KMS-11 (cell line): ENCODE measurements around the gene THAP8.

Source experiments
- H2AFZ ChIP-seq: fragments of 200-600 bp; sonication (generic); 2 replicates; pipeline ENCODE4 v1.6.1; 2016; ENCODE audit warnings: antibody characterized with exemption, mixed run types, low read depth
- H3K27ac ChIP-seq: fragments of 200-600 bp; sonication (generic); 2 replicates; pipeline ENCODE4 v1.6.1; 2016; ENCODE audit warnings: mild to moderate bottlenecking, mixed run types
- H3K27me3 ChIP-seq: fragments of 200-600 bp; sonication (generic); 2 replicates; pipeline ENCODE4 v1.6.1; 2017; ENCODE audit warnings: mild to moderate bottlenecking, low read depth, mixed run types, moderate library complexity; ENCODE audit not compliant: insufficient read depth
- H3K36me3 ChIP-seq: fragments of 200-600 bp; sonication (generic); 2 replicates; pipeline ENCODE4 v1.6.1; 2017; ENCODE audit warnings: mild to moderate bottlenecking, mixed run types; ENCODE audit not compliant: insufficient read depth
- H3K4me1 ChIP-seq: fragments of 200-600 bp; sonication (generic); 2 replicates; pipeline ENCODE4 v1.6.1; 2016; ENCODE audit warnings: mild to moderate bottlenecking, low read depth, mixed run types; ENCODE audit not compliant: poor library complexity, severe bottlenecking
- H3K4me2 ChIP-seq: fragments of 200-600 bp; sonication (generic); 2 replicates; pipeline ENCODE4 v1.7.0; 2016; ENCODE audit warnings: mild to moderate bottlenecking, mixed run types
- H3K4me3 ChIP-seq: fragments of 200-600 bp; sonication (generic); IDR thresholded peaks from 2 replicates; pipeline ENCODE4 v1.6.1; 2017; ENCODE audit warnings: low read depth, low read length, mixed read lengths; ENCODE audit not compliant: insufficient read depth
- H3K79me2 ChIP-seq: fragments of 200-600 bp; sonication (generic); 2 replicates; pipeline ENCODE4 v1.6.1; 2016; ENCODE audit warnings: low read depth, mixed run types; ENCODE audit not compliant: insufficient read depth
- H3K9ac ChIP-seq: fragments of 200-600 bp; sonication (generic); 2 replicates; pipeline ENCODE4 v1.6.1; 2016; ENCODE audit warnings: mild to moderate bottlenecking, mixed run types
- H4K20me1 ChIP-seq: fragments of 200-600 bp; sonication (generic); 2 replicates; pipeline ENCODE4 v1.6.1; 2016; ENCODE audit warnings: mild to moderate bottlenecking, mixed run types; ENCODE audit not compliant: insufficient read depth
- TF ChIP-seq, protein P1 (sequence below): fragments of 200-600 bp; sonication (generic); conservative IDR thresholded peaks from 2 replicates; pipeline ENCODE4 v1.6.1; 2017; ENCODE audit warnings: low read depth, mild to moderate bottlenecking, antibody characterized with exemption, low read length, moderate library complexity, mixed read lengths

Gene THAP8

DNA sequence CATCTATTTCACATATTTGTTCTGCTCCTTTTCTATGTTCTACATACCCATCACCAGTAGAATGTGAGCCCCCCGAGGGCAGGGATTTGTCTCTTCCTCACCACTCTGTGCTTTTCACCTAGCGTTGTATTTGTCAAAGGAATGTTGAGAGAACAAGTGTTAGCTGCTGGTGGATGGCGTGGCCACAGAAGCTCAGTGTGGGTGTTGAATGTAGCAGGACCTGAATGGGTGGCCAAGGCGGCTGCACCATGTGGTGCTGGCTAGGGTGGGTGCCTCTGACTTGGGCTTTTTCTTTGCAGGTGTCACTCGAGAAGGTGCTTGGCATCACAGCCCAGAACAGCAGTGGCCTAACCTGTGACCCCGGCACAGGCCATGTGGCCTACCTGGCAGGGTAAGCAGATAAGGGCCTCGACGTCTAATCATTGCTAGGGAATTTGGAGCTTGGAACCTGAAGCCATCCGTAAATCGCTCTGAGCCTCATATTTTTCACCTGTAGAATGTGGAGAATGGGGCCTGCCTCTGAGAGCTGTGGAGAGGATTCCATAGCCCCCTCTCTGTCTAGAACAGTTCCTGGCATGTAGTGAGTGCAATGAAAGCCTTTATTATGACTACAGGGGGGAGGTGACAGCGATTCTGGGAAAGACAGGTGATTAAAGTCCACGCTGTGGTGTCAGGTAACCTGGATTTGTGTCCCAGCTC lies 4.5 kb upstream of the THAP8 start:
- Histone ChIP-seq H3K79me2 (peaks cover 43% of the 10 kb centered on the region), H3K4me2 (no peak overlapping the region), H3K27ac (no peak overlapping the region), H2AFZ (no peak overlapping the region), H3K27me3 (no peaks in the 10 kb centered on the region), H3K36me3 (0 out of 2 replicates have a peak, but pooled peaks cover 4% of the 10 kb centered on the region), H4K20me1 (peaks cover 4% of the 10 kb centered on the region; the same call in 1 of the 2 replicates), H3K9ac (no peak overlapping the region), H3K4me1 (peaks cover 18% of the 10 kb centered on the region), H3K4me3 (no peak overlapping the region)
- TF ChIP-seq, protein P1, sequence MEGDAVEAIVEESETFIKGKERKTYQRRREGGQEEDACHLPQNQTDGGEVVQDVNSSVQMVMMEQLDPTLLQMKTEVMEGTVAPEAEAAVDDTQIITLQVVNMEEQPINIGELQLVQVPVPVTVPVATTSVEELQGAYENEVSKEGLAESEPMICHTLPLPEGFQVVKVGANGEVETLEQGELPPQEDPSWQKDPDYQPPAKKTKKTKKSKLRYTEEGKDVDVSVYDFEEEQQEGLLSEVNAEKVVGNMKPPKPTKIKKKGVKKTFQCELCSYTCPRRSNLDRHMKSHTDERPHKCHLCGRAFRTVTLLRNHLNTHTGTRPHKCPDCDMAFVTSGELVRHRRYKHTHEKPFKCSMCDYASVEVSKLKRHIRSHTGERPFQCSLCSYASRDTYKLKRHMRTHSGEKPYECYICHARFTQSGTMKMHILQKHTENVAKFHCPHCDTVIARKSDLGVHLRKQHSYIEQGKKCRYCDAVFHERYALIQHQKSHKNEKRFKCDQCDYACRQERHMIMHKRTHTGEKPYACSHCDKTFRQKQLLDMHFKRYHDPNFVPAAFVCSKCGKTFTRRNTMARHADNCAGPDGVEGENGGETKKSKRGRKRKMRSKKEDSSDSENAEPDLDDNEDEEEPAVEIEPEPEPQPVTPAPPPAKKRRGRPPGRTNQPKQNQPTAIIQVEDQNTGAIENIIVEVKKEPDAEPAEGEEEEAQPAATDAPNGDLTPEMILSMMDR, result no peak

DNA sequence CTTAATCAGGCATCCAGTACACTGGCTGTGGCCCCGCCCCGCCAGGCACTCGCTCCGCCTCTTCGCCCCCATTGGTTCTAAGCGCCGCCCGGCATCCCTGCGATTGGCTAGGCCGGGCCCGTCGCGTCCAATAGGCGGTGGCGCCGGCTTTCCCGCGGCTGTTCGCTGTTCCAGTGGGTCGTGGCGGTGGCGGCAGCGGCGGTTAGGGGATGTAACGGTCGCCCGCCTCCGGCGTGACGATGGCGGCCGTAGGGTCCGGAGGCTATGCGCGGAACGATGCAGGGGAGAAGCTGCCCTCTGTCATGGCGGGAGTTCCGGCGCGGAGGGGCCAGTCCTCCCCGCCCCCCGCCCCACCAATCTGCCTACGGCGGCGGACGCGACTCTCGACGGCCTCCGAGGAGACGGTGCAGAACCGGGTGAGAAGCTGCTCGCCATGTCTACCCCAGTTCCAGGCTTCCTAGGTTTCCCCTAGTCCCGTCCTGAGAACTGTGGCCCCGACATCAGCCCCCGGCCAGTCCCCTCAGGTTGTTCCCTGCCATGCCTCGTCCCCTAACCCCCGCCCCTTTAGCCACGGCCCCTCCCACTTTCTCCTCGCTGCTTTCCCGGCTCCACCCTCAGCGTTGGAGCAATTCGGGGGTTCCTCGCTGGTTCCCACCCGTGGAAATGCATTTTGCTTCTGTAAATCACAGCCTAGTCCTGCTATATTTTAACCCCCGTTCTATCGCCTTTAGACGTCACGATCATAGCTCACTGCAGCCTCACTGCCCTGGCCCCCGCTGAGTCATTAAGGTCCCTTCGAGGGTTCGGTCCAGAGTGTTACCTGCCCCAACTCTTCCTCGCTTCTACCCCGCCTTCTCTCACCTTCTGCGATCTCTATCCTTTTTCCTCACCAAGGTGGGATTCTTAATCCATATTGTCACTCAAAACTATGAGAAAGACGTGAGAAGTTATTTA lies 925 bp upstream of the THAP8 start, which contains the start of gene WDR62:
Gene WDR62, plus strand, starts transcription at position 165 of the 954 bp plus-strand sequence. Its CDS starts 75 bp downstream, at position 240.
- H2AFZ ChIP-seq, result peak within 1 kb of the TSS; percentile 48

DNA sequence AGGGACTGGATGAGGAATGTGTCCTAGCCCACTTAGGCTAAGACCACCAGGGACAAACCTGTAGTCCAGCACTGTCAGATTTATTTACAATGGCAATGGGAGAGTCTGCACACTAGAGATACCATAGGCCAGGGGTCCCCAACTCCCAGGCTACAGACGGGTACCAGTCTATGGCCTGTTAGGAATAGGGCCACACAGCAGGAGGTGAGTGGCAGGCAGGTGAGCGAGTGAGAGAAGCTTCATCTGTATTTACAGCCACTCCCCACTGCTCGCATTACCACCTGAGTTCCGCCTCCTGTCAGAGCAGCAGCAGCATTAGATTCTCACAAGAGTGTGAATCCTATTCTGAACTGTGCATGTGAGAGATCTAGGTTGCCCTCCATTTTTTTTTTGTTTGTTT lies 2.4 kb downstream of the THAP8 start:
- H3K4me1 ChIP-seq, result peaks cover 20% of the 10 kb centered on the region
- H3K4me2 ChIP-seq, result no peak overlapping the region
- peaks cover 17% of the 10 kb centered on the region for H3K79me2 ChIP-seq
- no peak overlapping the region for H3K9ac ChIP-seq
- H3K4me3 ChIP-seq, result no peak overlapping the region
- no peaks in the 10 kb centered on the region for H3K36me3 ChIP-seq
- TF ChIP-seq, protein P1, result no peak
- no peaks in the 10 kb centered on the region for H3K27me3 ChIP-seq
- no peaks in the 10 kb centered on the region for H4K20me1 ChIP-seq
- H2AFZ ChIP-seq, result no peak overlapping the region
- H3K27ac ChIP-seq, result no peak overlapping the region

More for the DNA sequence above, 925 bp upstream of the THAP8 start, which contains the start of gene WDR62:
- Histone ChIP-seq H3K27ac (peak within 1 kb of the TSS; percentile 63), H3K79me2 (peaks cover 39% of the 10 kb centered on the region), H4K20me1 (peaks cover 4% of the 10 kb centered on the region; the same call in 1 of the 2 replicates), H3K4me1 (peaks cover 26% of the 10 kb centered on the region), H3K9ac (peak within 1 kb of the TSS; percentile 77), H3K4me3 (no peak within 1 kb of the TSS), H3K4me2 (peak within 1 kb of the TSS; percentile 99), H3K27me3 (no peaks in the 10 kb centered on the region), H3K36me3 (0 out of 2 replicates have a peak, but pooled peaks cover 4% of the 10 kb centered on the region)
- TF ChIP-seq, protein P1, result no peak

DNA sequence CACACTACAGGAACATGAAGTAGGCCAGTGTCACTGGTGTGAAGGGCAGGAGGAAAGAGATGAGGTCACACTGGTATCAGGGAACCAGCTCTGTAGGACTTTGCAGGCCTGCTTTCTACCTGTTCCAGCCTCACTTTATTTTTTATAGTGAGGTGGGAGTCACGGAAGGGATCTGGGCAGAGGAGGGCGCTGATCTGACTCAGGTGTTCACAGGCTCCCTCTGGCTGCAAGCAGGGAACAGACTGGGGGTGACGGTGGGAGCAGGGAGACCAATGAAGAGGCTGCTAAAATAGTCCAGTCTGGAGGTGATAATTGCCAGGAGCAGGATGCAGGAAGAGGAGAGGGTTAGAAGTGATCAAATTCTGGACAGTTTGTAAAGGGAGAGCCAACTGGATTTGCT lies 2.8 kb downstream of the THAP8 start:
- H3K4me3 ChIP-seq, result no peak overlapping the region
- H3K27ac ChIP-seq, result no peak overlapping the region
- H3K4me2 ChIP-seq, result no peak overlapping the region
- no peaks in the 10 kb centered on the region for H3K36me3 ChIP-seq
- no peaks in the 10 kb centered on the region for H4K20me1 ChIP-seq
- H3K4me1 ChIP-seq, result peaks cover 16% of the 10 kb centered on the region
- H3K9ac ChIP-seq, result no peak overlapping the region
- TF ChIP-seq, protein P1, result no peak
- H3K79me2 ChIP-seq, result peaks cover 13% of the 10 kb centered on the region
- no peaks in the 10 kb centered on the region for H3K27me3 ChIP-seq
- H2AFZ ChIP-seq, result no peak overlapping the region
